GM18868 (cell line): ENCODE measurements around the gene LBX2.
A peak's percentile ranks its signal among the peaks of the same experiment; 100 is the strongest.

Experiments
- ATAC-seq: cut with Tn5 transposase; IDR thresholded peaks from one replicate; pipeline ENCODE4 v1.9.1; 2021; ENCODE audit warnings: mild to moderate bottlenecking, moderate library complexity; ENCODE audit not compliant: unreplicated experiment

The LBX2 gene

DNA sequence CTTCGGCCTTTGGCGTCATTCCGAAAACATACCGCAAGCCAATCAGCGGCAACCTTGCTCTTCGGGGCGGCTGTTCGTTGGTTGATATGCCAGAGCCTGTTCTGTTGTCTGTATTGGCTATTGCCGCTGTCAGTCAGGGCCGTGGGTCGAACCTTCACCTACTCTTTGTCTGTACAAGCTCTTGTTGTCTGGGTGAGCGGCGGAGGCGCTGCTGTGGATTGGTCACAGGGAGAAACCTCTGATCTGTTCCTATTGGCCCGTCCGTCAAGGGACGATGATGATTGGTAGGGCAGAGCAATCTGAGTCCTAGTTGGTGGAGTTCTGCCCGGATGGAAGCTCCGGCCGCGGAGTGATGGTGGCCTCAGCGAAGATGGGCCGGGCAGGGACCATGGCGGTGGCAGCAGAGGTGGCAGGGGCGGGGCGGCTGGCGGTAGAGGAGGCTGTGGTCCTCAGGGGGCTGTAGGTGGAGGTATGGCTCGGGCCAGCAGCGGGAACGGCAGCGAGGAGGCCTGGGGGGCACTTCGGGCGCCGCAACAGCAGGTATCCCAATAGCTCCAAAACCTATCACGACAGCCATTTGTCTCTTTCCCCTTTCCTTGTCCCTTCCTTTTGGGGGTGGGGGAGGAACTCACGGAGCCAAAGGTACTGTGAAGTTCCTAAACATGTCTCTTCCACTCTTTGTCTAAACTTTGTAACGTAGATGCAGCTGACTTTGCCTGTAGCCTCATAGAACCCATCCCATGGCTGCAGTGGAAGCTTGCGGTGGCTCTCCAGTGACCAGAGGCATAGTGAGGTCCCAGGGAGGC, 41.1 kb downstream of the LBX2 start, which contains the start of gene WBP1:
TSS of gene WBP1 (plus strand) at position 307 of the 806 bp plus-strand sequence. CDS start at position 472, 165 bp downstream.
- ATAC-seq: peak; percentile 80

DNA sequence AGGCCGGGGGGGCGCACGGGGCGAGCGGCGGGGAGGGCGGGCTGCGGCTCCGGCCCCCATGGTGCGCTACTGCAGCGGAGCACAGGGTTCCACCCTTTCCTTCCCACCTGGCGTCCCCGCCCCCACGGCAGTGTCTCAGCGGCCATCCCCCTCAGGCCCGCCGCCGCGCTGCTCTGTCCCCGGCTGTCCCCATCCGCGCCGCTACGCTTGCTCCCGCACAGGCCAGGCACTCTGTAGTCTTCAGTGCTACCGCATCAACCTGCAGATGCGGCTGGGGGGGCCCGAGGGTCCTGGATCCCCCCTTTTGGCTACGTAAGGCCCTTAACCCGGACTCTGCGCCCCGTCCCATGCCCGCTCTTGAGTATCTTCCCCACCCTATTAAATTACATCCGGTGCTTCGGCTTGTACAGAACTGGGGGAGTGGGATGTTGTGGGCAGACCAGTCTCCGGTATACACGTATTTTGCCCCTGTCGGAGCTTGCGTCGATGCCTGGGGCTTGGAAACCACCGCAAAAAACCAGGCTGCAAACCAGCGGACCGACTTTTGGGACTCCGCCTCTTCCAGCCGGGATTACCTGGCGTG, 41.8 kb downstream of the LBX2 start:
- peak; percentile 31 for ATAC-seq

DNA sequence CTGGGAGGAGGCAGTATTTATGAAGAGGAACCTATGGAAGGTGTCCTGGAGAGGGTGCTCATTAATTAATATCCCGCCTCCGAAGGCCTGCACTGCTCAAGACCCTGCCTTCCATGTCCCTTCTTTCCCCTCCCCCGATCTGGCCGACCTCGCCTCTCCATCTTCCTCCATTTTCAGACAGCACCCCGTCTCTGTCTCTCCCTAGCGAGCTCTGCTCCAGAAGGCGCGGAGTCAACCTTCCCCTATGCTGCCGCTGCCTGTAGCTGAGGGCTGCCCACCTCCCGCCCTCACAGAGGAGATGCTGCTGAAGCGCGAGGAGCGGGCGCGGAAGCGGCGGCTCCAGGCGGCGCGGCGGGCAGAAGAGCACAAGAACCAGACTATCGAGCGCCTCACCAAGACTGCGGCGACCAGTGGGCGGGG, 42.3 kb downstream of the LBX2 start:
- no peak for ATAC-seq

DNA sequence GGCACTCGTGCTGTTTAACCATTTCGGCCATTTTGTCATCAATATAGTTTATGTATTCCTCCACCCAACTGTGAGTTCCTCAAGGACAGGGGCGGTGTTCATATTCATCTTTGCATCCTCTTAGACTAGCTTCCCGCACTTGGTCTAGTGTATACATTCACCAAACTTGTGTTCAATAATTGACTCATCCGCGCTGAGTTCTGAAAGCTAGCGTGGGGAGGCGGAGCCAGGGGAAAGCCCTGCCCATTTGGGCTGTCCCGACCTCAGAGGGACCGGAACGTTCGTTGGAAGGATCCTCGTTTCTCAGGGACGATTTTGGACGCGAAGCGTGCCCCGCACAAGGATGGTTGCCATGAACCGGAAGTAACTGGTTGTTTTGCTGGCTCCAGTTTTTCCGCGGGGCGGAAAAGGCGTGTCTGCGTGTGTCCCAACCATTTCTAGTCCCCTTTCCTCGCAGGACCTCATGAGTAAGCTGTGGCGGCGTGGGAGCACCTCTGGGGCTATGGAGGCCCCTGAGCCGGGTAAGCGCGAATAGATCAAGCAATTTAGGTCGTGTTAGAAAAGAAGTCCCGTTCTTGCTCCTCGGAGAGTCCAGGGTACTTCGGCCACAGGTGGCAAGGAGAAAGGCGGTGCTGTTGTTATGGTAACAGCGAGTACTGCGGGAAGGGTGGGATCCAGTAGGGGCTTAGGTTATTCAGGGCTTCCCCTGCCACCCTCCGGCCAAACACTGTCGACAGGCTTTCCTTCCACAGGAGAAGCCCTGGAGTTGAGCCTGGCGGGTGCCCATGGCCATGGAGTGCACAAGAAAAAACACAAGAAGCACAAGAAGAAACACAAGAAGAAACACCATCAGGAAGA, 44.5 kb downstream of the LBX2 start, which contains the start of gene INO80B:
TSS of gene INO80B (plus strand) at position 434 of the 858 bp plus-strand sequence. CDS start at position 464, 30 bp downstream.
- peak; percentile 41 for ATAC-seq

- ATAC-seq: no peak
These were observed 48.7 kb downstream of the LBX2 start for GRCh38 chr2:74450570-74451190.

DNA sequence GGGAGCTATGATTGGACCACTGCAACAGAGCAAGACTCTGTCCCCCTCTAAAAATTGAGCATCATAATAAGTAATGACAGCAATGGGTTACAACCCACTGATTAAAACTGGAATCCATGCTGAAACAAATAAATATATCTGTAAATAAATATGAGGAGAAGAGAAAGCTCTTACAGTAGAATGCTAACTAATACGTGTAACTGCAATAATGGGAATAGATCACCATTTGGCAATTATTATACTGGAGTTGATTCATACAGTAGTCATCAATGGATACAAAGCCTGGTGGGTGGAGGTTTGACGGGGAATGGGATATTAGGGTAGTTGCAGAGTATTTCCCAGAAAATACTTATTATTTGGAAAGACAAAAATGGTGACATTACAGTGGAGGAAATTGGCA, 50.6 kb downstream of the LBX2 start:
- no peak for ATAC-seq
